NOMO-1 treated with DMSO at 0.1 percent for 48 hours (cell line): ENCODE results near the gene IRX3.
A peak's percentile ranks its signal among the peaks of the same experiment; 100 is the strongest.
"Not testable (repeated sequence)": the region's sequence is repeated elsewhere in the genome, so short reads cannot be mapped to it uniquely, and the experiment has no call there.

Experiments used
- DNase-seq: peaks from one replicate; lab custom pipeline; 2025; ENCODE audit not compliant: unreplicated experiment; lab: John Stamatoyannopoulos, UW

Gene IRX3

DNA sequence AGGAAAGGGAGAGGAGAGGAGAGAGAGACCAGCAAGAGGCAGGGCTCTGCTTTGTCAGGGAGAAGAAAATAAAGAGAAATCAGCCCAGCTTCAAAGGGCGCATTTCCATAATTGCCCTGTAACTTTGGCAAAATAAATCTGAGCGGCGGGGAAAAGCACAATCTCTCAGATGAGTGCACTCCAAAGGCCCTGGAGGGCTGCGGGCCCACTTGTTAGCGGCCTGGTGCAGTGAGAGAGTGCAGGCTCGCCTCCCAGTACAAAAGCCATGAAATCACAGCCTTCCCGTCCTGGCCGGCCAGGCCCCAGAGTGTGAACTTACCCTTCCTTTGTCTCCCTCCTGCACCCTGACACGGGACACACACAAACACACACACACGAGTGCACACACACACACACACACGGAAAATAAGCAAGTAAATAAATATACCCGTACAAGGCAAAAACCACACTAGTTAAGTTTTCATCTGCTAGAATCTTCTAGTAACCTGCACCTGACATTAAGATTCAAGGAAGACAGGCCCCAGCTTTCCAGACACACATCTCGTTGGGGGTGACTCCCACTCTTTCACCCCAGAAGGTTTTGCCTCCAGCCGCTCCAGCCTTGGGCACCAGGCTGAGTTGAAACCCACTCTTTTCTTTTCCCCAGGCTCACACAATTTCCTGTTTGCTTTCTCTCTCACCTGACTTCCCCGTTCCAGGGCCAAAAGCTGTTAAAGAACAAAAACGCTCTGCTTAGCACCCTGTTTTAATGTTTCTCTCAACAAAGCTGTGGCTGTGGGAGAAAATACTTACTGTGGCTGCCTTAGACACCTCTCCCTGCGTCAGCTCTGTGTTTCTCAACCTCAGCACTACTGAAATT lies 8.5 kb downstream of the IRX3 start:
- DNase-seq, result no peak

DNA sequence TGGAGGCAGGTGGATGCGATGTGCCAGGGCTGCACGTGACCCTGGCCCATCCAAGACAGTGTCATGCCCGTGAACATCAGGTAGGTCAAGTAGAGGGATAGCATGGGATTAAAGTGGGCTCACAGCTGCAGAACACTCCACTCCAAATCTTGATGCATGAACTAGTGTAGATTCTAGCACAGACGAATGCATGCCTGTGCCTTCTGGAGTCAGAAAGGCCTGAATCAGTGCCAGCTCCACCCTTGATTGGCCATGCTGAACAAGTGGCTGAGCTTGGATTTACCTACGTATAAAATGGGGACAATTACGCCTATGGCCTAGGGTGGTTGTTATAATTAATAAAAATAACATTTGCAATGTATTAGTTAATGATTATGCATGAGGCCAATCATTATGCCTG lies 10.6 kb downstream of the IRX3 start:
- DNase-seq, result no peak

DNA sequence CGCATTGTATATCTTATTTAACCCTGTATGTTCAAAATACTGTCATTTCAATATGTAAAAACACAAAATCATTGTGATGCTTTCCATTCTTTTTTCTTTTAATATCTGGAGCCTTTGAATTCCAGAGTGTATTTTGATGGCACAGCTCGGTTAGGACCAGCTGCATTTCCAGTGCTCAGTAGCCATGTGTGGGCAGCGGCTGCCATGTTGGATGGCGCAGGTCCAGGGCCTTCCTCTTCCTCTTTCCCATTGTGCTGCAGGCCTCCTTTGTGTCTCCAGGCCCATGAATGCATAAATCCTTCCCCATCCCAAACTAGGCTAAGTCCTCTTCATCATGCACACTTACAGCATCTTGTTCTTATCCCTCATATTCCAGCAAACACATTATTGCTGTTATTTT lies 13.0 kb downstream of the IRX3 start:
- no peak for DNase-seq

DNA sequence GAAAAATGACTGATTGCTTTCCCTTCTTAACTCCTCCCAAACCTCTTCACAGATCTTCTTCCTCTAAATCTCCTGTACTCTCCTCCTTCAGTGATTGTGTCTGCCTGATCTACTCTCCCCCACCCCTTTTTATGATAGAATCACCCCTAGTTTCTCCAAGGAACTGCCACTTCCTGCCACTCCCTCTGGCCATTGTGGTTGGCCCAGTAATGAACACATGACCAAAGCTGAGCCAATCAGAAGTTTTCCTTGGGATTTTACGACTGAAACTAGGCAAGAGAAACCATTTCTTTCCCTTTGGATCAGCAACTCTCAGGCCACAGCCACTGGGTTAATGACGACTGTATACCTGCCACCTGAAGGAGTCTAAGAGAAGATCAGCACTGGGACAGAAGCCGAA lies 15.9 kb downstream of the IRX3 start:
- peak; percentile 59 for DNase-seq

DNA sequence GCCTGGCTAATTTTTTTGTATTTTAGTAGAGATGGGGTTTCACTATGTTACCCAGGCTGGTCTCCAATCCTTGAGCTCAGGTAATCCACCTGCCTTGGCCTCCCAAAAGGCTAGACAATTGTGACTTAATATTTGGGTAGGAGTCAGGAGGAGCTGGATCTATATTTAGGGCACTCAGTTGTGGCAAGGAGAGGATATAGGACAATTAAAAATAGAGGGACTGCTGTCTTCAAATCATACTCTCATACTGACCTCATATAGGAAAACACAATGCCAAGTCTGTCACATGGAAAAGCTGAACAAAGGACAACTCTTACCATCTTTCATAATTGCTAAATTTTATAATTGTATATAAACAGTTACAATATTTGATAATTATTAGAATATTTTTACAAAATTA lies 17.1 kb downstream of the IRX3 start:
- no peak for DNase-seq

DNA sequence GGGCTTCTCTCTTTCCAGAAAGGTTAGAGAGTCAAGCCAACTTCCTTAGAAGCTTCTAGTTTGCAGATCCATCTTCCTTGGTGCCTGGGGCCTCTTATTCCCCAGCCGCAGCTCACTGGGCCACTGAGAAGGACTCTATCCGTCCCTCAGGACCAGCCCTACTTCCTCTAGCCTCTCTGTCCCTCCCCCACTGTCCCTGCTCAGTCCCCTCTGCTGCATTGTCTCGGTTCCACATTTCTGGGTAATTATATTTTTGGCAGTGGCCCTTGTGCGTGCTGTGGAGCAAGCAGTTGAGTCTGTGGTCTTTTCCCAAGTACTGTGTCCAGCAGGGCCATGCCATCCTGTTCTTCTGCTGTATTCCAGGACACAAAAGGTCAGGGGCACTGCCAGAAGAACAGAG lies 17.8 kb downstream of the IRX3 start:
- peak; percentile 90 for DNase-seq

- DNase-seq, result no peak
These were observed 18.2 kb downstream of the IRX3 start for GRCh38 chr16:54268340-54268739.

DNA sequence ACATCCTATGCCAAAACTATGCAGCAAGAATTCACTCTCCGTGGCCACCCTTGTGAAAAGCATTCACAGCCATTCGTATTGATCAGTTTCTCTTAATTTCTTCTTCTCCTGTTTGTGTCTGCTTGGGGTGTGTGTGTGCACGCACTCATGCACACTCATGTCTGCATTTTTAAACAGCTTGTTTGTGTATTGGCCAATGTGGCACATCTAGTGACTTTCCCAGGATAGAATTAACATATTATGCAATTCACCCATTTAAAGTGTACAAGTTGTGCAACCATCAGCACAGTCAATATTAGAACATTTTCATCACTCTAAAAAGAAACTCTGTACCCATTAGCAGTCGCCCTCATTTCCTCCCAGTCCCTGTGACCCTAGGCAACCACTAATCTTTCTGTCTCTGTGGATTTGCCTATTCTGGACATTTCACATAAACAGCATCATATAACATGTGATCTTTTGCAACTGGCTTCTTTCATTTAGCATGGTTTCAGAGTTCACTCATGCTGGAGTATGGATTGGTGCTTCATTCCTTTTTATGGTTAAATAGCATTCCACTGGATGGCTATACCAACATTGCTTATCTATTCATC lies 20.1 kb downstream of the IRX3 start:
- DNase-seq, result peak; percentile 89

GRCh38 chr16:54265575-54266107 lies 20.9 kb downstream of the IRX3 start:
- no peak for DNase-seq

DNA sequence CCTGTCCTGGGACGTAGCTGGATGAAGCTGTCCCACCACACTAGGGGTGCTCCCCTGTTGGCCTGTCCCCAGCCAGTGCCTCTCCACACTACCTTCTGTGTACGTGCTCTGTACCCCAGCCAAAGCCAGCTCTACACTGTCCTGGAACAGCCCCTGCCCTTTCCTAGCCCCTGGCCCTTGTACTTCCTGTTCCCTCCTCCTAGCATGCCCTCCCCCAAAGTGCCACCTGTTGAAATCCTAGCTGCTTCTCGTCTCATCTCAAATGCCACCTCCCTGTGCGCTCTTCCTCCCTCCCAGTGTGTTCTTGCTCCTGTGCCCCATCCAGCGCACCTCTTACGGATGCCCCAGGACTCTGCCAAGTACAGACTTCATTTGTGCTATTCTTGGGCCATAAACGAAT lies 33.5 kb downstream of the IRX3 start:
- DNase-seq, result no peak

- no peak for DNase-seq
These were observed 37.5 kb downstream of the IRX3 start for GRCh38 chr16:54248863-54249710.

- DNase-seq, result not testable (repeated sequence)
These were observed 38.9 kb downstream of the IRX3 start for GRCh38 chr16:54247705-54248104.

GRCh38 chr16:54246454-54246821 lies 40.1 kb downstream of the IRX3 start:
- DNase-seq, result no peak

DNA sequence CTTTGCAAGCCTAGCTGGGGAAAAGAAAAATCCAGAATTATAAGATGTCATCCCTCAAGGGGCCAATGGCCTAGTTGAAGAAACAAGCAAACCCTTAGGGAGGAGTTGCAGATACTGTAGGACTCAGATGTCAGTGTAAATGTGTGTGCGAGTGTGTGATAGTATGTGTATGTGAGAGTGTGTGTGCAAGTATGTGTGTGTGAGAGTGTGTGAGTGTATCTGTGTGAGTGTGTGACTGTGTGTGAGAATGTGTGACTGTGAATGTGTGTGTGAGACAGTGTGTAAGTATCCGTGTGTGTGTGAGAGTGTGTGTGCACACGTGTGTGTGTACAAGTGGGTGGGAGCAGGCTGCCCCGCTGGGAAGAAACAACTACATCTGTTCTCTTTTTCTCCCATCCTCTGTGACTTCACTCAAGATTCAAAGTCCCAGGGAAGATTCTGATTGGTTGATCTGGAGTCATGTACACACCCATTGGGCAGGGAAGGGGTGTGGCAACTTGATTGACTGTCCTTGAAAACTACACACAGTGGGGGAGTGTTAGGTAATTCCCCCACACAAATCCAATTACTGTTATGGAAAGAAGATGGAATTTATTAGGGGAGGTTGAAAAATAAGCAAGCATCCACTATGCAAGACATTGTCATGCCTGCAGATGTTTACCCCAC lies 40.7 kb downstream of the IRX3 start:
- no peak for DNase-seq

DNA sequence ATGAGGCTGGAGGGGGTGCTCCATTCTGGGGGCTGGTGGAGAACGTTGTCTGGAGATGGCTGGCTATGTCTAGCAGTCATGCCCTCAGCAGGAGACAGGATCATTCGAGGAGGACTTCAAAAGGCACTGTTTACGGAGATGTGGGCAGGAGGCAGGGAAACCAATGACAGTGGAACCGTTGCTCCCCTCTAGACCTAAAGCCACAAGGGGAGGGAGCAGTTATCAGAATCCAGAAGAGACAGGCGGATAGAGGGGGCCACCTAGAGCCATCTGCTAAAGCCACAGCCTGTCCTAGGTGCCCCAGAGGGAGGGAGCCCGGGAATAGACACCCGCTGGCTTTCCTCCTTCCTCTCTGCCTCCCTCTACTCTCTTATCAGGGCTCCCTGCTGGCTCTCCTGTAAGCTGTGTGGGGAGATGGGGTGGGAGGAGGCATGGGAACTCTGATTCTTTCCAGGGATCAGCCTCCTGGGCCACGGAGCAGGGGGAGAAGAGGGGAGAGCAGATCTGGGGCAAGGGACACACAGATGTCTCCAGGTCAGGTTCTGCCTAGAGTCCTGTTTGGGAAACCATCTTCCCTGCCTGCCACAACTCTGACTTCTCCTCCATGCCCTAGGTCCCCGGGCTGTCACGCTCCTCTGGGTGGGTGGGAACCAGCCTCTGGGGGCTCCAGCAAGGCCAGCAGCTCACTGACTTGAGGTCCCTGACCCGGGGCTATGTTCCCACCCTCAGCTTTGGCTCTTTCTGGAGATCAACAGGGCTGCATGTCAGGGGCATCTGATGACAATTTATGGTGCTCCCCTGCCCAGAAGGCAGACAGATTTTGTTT lies 42.3 kb downstream of the IRX3 start:
- no peak for DNase-seq

- no peak for DNase-seq
These were observed 43.4 kb downstream of the IRX3 start for GRCh38 chr16:54243202-54243601.

DNA sequence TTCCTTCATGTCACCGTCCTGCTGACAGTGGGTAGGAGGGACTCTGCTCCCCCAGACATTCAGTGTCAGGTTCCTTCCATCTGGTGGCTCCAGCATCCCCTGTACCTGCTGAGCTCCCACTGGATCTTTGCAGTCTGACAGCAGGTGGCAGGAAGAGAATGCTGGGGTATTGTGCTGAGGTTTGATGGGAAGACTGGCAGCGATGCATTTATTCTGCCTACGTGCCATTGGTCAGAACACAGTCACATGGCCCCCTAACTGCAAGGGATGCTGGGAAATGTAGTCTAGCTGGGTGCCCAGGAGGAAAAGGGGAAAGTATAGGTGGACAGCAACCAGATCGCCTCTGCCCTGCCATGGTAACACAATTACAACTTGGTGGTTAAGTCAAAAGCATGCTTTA lies 44.4 kb downstream of the IRX3 start:
- DNase-seq, result no peak

GRCh38 chr16:54241525-54241924 lies 45.1 kb downstream of the IRX3 start:
- no peak for DNase-seq

DNA sequence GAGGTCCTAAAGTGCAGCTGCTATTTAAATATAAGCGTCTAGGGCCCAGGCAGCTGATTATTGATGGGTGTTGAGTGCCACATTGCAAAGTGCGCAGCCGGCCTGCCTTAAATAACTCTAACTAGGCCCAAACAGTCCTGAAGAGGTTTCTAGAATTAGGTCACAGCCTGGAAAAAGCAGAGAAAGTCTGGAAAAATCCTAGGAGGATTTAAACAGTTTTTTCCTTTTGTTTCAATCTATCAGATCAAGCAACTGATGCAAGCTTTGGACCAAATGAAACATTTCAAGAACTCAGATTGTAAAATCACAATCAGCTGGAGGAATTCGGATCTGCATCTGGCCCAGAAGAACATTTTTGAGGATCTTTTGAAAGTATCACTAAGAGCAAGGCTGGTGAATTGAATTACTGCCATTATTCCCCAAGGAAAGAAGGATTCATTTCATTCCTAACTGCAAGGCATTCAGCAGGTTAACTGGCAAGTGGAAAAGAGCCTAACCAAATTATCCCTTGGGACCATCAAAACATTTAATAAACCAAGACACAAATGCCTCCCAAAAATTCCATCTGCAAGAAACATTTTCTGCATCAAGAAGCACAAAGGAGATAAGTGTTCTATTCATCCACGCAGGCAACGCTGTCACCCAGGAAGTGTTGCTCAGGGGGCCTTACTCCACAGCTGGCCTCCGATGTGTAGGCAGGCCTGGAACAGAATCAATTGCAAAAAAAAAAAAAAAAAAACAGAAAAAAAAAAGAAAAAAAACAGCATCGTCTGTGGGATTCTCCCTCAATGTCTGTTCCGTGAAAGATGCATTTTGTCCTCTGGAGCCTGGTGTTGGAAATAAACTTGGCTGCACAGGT lies 46.1 kb downstream of the IRX3 start:
- no peak for DNase-seq
